ENCODE results near the gene TM4SF18. TPM values are rescaled to one million over a fixed set of nuclear protein-coding genes. Genes with fewer than 3 reads are reported as not detected.

The TM4SF18 gene
- total RNA-seq, 1 donor from 2014 or later, result 1.4 TPM

GRCh38 chr3:149269687-149270086 is 63.7 kb downstream of the TM4SF18 start:
- TF ChIP-seq CTCF (conservative IDR thresholded peaks at IDR 0.05; ENCODE audit: low read depth, low read length), result no peak
- no peak overlapping the region for H3K4me3 ChIP-seq (ENCODE audit: low read depth, low read length)
- DNase-seq (ENCODE audit: low read depth), result no peak

Other genes starting within 250 kb of the TM4SF18 start
- gene HLTF, start 247.1 kb downstream of the TM4SF18 start, total RNA-seq, result 24.4 and 34.5 TPM in 2 replicates
- 30.7 and 32.7 TPM in 2 replicates for gene HPS3, start 204.0 kb downstream of the TM4SF18 start, total RNA-seq
- not detected in 2 replicates for gene CP, start 111.8 kb downstream of the TM4SF18 start, total RNA-seq
- 304 and 345 TPM in 2 replicates for gene TM4SF1, start 44.0 kb upstream of the TM4SF18 start, total RNA-seq
- gene TM4SF4, start 141.1 kb upstream of the TM4SF18 start, total RNA-seq, result 0.29 and 1.2 TPM in 2 replicates

Measured in epithelial cell of proximal tubule (primary cell).